Effector CD4-positive, alpha-beta T cell (primary cell): ENCODE measurements around the gene PTPRT.

Experiments
- DNase-seq: peaks from one replicate; pipeline ENCODE4 v3.0.0-alpha.2; 2020

Gene PTPRT

GRCh38 chr20:42785041-42785440 is 404.7 kb downstream of the PTPRT start:
- no peak for DNase-seq

GRCh38 chr20:42779216-42779615 is 410.5 kb downstream of the PTPRT start:
- DNase-seq = no peak

DNA sequence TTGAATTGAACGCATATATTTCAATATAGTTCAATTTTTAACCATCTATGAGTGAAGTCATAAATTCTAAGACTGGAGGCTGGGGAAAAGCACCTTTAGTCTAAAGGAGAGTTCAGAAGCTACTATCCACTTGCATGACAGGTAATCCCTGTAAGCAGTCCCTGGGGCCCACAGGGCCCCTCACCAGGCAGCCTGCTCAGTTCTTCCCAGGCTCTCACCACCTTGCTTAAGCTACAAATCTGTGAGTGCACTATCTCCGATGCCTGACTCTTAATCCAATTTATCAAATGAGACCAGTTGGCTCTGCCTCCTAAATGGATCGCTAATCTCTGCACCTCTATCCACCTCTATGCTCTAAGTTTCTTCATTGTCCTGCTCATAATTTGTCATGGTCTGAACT is 413.8 kb downstream of the PTPRT start:
- no peak for DNase-seq

DNA sequence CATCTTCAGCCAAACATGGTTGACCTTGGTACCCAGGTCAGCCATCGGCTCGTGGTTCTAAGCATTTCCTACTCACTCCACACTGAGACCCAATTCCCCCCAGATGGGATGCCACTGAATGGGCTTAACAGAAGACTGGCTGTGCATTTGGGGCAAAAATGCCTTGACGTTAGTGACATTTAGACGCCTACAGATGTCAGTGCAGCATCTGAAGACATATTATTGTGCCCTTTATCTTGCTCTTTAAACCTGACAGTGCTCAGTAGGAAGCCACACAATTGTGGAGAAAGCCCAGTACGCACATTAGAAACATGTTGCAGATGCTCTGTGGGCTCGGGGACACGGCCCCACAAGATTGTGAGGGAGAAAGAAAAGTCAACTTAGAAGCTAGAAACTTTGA is 414.7 kb downstream of the PTPRT start:
- no peak for DNase-seq

- DNase-seq = no peak
These were observed 426.7 kb downstream of the PTPRT start for GRCh38 chr20:42763015-42763414.

DNA sequence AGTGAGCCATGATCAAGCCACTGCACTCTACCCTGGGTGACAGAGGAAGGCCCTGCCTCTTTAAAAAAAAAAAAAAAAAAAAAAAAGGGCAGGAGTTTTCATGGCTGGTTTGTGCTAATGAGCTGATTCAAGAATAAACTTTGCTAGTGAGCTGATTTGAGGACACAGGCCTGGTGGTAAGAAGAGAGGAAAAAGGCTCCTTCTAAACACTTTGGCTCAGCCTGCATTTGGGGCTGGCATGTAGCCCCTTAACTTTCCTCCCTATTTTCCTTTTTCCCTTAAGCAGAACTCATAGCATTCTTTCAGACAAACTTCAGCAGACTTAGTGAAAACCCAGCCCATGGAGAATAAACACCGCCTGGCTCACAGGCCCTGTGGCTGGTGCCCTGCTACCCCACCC is 432.7 kb downstream of the PTPRT start:
- no peak for DNase-seq

DNA sequence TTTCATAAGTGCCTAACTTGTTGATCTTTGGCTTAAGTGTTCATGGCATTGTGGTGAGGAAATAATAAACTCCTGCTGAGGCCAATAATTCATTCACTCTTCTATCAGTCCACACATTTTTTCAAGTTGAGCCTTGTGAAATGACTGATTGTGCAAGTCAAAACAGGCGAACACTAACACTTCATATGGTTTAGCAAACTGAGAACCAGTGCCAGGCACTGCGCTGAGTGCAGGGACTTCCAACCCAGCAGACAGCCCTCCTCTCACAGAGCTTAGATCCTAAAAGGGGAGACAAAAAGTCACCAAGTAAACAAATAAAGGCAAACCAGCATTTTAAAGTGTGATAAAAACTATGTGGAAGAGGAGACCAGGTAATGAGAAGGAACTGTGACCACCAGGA is 435.0 kb downstream of the PTPRT start:
- no peak for DNase-seq

DNA sequence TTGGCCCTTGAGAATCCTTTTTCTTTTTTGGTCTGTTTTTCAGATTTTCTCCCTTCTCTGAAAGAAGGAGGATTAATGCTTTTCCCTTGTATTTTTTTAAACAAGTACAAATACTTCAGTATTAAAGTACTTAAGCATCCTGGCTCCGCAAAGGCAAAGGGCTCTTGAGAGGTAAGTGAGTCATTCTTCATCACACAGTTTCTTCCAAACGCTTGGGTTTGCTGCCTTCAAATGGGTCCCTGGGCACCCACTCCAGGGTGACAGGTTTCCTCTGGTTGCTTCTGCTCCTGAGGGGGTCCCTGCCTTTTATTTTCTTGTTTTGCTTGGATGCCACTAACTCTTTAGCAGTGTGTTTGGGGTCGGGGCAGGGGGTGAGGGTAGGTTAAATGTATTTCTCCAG is 437.1 kb downstream of the PTPRT start:
- no peak for DNase-seq

- no peak for DNase-seq
These were observed 440.1 kb downstream of the PTPRT start for GRCh38 chr20:42749556-42749955.

- DNase-seq = no peak
These were observed 441.8 kb downstream of the PTPRT start for GRCh38 chr20:42747765-42748411.

- DNase-seq = no peak
These were observed 444.8 kb downstream of the PTPRT start for GRCh38 chr20:42744756-42745465.

DNA sequence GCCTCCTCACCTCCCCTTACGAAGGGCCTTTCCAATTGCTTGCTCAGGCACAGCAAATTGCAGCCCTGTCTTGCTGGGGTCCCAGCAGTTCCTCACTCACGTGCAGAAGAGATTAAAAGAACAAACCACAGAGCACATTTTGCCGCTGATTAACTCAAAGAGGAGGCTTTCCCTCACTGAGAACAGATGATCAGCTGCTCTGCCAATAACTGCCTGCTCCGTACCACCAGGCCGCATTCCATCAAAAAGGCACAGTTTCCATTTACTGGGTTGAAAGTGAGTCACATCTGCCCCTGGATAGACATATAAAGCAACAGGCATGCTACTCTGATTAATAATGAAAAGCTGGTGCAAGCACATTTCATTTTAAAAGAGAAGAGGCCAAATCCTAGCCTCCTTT is 446.8 kb downstream of the PTPRT start:
- DNase-seq = no peak

- no peak for DNase-seq
These were observed 447.8 kb downstream of the PTPRT start for GRCh38 chr20:42741906-42742305.

DNA sequence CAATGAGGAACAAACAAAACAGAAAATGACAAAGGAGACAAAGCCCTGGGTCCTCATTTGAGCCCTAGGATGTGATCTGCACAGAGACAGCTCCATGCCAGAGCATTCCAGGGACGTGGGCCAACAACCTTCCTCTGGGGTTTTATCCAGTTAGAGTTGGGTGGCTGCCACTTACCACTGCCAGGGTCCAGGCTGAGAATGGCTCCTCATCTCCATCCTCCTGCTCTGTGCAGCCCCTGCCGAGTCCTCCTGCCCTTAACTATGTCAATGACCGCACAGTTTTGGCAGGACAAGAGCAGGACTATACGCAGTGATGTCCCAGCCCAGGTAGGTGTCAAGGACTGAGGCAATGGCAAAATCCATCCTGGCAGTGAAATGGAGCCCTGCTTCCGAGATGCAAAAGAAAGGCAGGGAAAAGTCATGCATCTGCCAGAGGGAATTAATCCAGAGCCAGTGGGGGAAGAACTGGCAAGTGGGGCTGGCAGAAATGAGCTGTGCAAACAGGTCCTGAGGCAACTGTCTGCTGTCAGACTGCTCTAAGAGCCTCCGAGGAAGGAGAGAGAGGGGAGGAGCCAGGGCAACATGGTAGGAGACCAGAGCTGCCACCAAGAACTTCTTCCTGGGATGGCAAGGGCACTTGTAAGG is 449.4 kb downstream of the PTPRT start:
- no peak for DNase-seq

- no peak for DNase-seq
These were observed 450.0 kb downstream of the PTPRT start for GRCh38 chr20:42739683-42740082.

DNA sequence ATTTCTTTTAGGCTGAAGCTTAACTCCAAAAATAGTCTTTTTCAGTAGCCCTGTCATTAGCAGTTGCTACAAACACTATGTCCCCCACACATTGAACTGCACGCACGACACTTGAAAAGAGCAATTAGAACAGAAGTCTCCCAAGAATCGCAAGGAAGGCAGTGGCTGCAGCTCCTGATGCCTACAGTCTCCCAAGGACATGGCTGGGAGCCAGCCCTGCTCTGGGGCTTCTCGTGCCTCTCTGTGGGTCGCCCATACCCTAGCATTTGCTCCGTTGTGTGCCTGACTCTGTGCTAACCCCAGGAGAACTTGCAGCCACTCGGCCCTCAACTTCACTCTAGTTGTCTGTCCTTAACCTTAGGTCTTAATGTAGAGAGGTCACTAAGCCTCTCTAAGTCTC is 454.2 kb downstream of the PTPRT start:
- DNase-seq = no peak

GRCh38 chr20:42734660-42735368 is 454.9 kb downstream of the PTPRT start:
- no peak for DNase-seq

GRCh38 chr20:42721923-42722322 is 467.8 kb downstream of the PTPRT start:
- DNase-seq = no peak

DNA sequence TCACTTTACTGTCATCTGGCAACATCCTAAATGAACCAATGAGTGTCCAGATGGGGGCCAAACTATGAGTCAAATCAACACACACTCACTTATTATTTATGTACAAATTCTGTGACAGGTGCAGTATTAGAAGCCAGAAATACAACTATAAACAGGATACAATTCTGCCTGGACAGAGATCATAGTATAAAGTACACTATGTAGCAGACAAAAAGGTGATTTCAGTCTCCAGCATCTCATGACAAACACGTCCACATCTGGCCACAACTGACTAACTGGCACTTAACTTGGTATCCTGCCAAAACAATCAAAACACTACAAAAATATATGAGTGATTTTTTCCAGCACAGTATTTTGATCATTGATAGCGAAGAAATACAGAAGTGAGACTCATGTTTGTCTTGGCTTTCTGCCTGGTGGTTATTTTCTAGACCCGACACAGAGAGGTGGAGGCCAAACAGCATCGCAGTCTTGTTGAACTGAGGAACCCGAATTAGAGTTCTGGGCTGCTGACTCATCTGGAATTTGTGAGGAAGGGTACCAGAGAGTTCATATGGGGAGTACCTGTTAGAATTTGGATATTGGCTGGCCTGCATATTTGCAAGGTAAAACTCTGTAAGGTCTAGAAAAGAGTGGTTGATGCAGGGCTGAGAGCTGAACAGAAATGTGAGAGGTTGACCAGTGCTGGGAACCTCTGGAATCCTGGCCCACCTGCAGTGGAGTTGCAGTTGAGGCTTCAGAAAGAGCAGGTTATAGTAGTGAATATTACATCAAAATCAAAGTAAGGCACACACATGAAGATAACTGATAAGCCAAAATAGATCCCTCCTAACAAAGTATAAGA is 475.2 kb downstream of the PTPRT start:
- no peak for DNase-seq

DNA sequence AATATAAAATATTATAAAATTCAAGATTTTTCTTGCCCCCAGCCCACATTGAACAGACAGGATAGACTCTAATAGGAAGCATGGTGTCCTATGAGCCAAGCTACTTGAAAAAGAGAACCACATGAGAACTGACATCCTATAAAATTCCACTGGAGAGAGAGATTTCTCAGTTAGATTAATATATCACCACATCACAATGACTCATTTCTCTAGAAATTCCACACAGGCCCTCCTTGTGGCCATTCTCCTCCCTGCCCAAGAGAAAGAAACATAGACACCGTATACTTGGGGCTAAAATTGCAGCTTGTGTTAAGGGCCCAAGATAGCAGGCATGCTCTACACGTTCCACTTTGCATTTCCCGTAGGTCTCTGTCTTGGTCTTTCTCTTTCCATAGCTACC is 481.4 kb downstream of the PTPRT start:
- DNase-seq = no peak

- no peak for DNase-seq
These were observed 482.9 kb downstream of the PTPRT start for GRCh38 chr20:42706759-42707158.

DNA sequence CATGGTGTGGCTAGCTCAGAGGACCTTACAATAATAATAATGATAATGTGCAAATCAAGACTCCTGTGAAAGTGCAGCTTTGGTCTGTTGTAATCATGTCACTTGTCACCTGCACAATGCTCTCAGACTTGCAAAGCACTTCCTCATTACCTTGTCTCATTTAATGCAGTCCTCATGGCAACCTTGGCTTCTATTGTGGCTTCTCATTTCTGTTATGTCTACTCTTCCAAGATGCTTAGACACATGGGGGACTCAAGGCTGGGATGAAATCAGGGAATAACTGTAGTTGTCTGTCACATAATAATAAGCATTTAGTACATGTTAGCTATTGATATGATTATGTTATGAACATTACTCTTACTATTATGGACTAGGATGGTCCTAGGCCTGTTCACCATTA is 484.2 kb downstream of the PTPRT start:
- DNase-seq = no peak

DNA sequence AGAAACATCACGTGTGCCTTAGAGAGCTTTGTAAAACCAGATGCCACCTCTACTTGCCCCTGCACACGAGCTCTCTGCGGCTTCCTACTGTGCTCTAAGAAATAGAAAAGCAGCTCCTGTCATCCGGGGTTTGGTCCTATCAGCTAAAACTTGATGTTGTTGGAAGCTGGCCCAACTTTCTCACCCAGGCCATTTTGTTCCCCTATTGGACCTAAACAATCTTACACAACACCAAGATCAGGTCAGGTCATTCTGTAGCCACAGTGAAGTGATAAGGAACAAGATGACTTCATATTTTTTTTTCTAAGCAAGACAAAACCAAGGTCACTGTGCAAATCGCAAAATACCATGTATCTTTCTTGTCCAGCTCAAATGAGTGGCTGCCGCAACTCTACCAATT is 486.0 kb downstream of the PTPRT start:
- DNase-seq = no peak
